SK-N-MC (cell line): ENCODE measurements around the gene C20orf144.

Source experiments
- EZH2 ChIP-seq: fragments of 200-600 bp; sonication (generic); IDR thresholded peaks from one replicate; pipeline ENCODE4 v1.6.1; 2017; ENCODE audit warnings: antibody characterized with exemption
- POLR2AphosphoS5 ChIP-seq: IDR thresholded peaks from 2 replicates; pipeline ENCODE4 v1.6.1; 2012; ENCODE audit warnings: mild to moderate bottlenecking, low read depth, low read length, borderline replicate concordance

DNA sequence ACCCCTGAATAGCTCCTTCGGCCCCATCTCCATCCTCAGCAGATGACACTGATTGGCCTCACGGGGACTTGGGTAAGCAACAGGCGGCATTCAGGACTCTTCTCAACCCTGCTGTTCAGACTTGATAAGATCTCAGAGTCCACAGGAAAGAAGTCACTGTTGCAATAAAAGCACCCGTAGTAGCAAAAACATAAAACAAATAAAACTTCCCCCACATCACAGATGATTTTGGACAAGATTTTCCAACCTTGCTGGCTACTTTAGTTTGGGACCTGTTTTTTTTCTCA lies 17.1 kb upstream of the C20orf144 start:
- TF ChIP-seq POLR2AphosphoS5 (no peak), EZH2 (no peak)
